Stimulated activated CD8-positive, alpha-beta memory T cell treated with anti-CD3 and anti-CD28 coated beads, Interleukin-7, amount 100 ng/mL, for 1 hour (primary cell): ENCODE data around the gene EXTL2.
"Not testable (repeated sequence)": the region's sequence is repeated elsewhere in the genome, so short reads cannot be mapped to it uniquely, and the experiment has no call there.

Experiments
- DNase-seq, 2 donors: peaks; one replicate each; pipeline ENCODE4 v3.0.0-alpha.2; 2020; ENCODE audit warnings: low read depth in 2 of 2

EXTL2 gene, protein sequence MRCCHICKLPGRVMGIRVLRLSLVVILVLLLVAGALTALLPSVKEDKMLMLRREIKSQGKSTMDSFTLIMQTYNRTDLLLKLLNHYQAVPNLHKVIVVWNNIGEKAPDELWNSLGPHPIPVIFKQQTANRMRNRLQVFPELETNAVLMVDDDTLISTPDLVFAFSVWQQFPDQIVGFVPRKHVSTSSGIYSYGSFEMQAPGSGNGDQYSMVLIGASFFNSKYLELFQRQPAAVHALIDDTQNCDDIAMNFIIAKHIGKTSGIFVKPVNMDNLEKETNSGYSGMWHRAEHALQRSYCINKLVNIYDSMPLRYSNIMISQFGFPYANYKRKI

DNA sequence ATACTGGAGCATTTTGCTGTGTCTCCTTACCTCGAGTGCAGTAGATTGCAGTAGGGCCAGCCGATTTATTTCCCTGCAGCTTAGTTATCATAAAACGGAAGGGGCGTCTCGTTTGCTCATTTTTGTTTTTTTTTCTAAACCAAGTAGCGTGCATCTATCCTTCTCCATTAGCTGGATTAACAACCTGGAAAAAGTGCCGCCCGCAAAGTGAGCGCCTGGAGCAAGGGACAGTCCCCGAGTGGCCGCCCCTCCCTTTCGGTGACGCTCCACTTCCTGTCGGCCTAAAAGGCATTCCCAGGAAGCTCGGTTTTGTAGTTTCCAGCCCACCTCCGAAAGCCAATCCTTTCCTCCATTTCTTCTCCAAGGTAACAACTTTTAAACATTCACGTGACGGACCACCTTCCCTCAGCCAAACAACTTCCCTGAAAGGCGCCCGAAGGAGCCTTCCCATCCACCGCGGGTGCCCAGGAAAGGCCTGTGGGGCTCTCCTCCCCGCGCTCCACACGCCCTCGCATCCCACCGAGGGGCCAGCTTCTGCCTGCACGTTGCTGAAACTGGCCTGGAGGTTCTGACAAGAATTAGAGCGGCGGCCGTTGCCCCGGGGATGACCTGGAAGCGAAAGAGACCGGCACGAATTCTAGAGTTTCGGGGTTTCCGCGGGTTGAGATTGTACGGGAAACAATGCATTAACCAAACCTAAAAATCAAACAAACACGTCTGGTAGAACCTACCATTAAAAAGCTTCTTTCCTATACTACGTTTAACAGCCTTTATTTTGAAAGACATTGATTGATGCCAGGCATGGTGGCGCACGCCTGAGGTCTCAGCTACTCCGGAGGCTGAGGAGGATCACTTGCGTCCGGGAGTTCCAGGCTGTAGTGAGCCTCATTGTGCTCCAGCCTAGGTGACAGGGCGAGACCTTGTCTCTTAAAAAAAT, at the start of gene EXTL2:
Gene EXTL2 (minus strand): TSS at position 240 of the 937 bp plus-strand sequence. CDS start 6,085 bp downstream, outside the sequence.
- DNase-seq = peak; percentile 16 to 24

DNA sequence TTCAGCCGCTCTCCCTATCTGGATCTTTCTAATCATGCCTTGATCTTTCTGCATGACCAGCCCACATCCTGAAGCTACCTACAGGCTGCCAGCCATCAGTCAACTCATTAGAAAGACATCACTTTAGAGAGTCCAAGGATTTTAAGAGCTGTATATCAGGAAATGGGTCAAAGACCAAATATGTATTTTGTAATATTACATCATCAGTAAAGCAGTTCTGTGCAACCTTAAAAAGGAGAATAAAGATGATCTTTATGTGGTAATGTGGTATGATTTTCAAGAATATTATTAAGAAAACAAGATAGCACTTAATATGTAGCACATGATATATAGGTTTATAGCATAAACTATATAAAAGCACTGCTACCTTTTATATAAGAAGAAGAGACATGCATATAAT, 48.9 kb upstream of the EXTL2 start:
- DNase-seq = no peak

DNA sequence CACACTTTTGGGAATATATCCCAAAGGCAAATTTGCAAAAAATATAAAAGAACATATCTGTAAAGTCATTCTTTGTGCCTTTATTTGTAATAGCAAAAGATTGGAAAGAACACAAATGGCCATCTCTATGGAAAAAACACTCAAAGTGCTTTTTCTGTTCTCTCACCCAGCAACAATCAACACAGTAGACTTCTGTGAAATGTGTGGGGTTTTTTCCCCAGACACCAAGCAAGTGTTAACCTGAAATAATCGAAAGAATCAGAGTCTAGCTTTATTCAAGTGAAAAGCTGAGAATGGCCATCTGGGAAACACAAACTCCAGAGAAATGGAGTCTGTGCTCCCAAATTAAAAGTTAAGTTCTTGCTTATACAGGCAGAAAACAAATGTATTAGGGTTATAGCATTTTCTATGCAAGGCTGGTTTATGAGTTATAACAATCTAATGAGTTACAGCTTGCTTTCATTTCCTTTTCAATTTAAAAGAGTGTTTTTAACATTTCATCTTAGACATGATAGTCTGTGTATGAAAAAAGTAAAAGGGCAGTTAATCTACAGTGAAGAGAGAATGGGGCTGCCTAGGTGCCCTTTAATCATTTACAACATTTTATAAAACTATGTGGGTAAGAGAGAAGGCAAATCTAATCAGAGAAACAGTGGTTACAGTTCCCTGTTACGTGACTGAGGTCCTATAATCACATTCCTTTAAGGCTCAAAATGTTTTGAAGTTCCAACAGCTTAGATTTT, 47.8 kb upstream of the EXTL2 start:
- no peak for DNase-seq

DNA sequence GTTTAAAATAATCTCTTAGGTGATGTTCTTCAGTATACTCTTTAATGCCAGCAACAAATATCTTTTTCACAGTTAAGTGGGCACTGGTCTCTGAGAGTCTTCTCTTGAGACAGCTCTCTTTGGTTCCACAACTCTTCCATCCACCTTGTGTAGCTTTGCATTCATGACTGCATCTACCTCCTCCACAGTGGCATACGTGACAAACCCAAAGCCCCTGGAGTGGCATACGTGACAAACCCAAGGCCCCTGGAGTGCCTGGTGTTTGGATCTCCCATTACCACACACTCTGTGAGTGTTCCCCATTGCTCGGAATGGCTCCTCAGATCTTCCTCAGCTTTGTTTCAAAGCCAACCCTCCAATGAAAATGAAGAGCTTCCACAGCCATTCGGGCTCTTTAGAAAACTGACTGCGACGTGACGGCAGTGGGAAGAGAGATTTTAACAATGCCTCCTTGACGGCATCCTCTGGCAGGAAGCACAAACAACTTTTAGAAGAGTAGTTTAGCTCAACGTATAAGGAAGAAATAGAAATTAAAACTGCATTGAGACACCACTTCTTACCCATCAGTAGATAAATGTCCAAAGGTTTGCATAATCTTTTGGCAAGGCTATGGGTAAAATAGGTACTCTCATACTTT, 47.1 kb upstream of the EXTL2 start:
- no peak for DNase-seq

DNA sequence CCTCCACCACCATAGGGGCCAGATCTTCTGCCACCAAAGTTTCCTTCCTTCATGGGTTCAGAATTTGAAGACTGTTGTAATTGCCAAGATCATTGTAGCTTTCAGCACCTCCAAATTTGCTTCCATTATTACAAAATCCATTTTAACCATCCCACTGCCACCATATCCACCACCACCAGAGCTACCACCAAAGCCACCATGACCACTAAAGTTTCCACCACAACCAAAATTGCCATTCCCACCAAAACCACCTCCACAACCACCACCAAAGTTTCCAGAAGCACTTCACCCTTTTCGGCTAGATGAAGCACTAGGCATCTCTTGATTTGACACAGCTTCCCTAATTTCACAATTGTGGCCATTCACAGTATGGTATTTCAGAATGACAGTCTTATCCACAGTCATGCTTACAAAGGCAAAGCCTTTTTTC, 46.5 kb upstream of the EXTL2 start:
- no peak for DNase-seq

DNA sequence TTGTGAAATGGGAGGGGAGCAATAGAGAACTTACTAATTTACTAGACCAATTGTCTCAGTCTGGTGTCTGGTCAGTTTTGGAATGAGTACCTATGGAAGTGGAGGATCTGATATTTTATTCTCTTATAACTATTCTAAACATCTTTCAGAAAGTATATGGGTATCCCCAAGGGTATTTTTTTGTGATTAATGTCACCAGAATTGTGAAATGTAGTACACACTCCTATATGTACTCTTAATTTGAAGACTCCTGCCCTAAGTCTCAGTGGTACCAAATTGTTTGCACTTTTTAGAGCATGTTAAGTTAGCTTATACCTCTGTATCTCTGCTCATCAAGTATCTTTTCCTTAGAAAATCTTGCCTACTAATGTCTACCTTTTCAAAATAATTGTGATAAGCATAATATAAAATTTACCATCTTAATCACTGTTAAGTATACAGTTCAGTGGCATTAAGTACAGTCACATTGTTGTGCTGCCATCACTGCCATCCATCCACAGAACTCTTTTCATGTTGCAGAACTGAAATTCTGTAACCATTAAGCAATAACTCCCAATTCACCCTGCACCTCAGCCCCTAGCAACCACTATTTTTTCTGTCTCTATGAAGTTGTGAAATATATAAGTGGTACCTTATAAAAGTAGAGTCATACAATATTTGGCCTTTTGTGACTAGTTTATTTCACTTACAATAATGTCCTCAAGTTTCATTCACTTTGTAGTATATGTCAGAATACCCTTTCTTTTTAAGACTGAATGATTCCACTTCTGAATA, 41.7 kb upstream of the EXTL2 start:
- no peak for DNase-seq

DNA sequence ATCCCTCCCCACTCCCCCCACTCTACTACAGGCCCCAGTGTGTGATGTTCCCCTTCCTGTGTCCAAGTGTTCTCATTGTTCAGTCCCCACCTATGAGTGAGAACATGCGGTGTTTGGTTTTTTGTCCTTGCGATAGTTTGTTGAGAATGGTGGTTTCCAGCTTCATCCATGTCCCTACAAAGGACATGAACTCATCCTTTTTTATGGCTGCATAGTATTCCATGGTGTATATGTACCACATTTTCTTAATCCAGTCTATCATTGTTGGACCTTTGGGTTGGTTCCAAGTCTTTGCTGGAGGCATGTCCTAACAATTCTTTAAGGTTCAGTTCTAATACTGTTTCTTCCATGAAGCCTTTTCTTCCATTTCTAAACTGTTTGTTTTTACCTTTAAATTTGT, 38.9 kb upstream of the EXTL2 start:
- DNase-seq = not testable (repeated sequence)

DNA sequence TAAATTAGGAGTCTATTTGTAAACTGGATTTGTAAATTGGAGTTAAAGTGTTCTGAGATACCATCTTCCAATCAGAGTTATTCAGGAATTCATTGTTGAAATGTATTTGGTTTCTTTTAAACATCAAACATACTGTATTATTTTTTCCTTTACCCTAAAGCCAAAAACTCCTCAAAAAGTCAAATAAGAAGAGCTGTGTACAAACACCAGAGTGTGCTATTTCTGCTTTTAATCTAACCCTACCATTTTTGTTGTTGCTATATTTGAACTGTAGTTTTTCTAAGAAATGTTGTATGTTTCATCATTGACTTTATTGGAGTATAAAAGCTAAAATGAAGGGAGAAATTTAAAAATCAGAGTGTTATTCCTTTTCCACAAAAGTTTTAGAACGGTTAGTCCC, 37.1 kb upstream of the EXTL2 start:
- no peak for DNase-seq

DNA sequence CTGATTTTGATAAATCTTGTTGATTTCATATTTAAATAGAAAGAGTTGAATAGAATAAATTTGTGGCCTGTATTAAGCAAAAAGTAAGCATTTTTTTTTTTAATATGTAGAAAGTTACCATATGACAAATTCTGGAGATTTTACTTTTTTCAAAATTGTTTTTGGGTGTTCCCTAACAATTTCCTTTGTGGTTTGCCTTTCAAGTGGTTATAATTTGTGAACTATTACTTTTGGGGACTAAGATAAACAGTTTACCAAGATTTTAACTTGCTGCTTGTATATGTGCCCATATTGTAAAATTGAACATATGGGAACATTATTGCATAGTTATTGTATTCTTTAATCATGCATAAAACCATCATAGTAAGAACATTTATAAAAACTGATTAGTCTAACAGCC, 35.9 kb upstream of the EXTL2 start:
- DNase-seq = no peak

DNA sequence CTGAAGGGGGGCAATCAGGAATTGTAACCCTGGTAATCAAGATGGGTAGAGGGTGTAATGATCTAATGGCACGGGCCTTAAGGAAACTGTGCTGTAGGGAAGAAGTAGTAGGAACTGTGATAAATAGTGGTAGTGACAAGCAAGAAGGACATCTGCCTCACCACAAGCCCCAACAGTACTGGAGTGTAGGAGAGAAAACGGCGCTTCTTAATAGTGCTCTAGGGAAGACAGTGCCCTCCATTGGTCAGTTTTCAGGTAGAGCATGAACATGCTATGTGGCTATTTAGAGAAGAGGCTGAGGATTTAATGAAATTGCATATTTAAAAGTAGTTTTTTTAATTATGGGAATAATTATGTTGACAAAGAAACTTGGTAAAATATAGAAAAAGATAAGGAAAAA, 33.5 kb upstream of the EXTL2 start:
- no peak for DNase-seq

DNA sequence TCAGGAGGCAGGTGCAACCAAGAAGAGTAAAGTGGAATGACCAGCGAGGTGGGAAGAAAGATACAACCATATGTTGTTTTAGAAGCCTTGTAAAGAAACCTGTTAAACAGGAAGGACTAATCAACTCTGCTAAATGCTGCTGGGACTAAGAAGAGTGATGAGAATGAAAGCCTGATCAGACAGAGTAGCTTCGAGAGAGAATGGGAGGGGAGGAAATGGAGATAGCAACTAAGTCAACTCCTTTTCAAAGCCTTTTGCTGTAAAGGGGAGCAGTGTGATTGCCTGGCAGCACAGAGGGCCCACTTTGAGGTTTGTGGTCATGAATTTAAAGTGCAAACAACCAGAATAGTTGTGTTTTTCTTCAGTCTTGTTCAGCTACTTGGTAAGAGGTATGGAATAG, 32.6 kb upstream of the EXTL2 start:
- DNase-seq = no peak

DNA sequence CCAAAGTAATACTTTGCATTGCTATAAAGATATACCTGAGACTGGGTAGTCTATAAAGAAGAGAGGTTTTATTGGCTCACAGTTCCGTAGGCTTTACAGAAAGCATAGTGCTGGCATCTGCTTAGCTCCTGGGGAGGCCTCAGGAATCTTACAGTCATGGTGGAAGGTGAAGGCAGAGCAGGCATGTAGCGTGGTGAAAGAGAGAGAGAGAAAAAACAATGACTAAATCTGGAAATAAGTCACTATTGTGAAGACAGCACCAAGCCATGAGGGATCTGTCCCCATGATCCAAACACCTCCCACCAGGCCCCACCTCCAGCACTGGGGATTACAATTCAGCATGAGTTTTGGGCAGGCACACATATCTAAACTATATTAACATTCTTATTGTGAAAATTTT, 31.6 kb upstream of the EXTL2 start:
- DNase-seq = no peak

DNA sequence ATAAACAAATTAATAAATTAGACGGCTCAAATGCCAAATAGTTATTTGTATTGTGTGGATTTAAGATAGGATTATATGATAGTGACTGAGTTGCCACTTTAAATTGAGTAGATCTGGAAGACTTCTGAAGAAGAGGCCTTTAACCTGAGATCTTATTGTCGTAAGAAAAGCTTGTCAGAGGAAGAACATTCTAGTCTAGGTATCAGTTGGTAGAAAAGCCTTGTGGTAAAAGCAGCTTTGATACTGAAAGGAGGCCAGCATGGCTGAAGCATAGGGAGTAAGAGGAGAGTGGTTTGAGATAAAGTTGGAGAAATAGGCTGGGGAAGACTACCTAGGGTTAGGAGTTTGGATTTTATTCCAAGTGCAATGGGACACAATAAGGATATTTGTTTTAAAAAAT, 30.3 kb upstream of the EXTL2 start:
- no peak for DNase-seq

DNA sequence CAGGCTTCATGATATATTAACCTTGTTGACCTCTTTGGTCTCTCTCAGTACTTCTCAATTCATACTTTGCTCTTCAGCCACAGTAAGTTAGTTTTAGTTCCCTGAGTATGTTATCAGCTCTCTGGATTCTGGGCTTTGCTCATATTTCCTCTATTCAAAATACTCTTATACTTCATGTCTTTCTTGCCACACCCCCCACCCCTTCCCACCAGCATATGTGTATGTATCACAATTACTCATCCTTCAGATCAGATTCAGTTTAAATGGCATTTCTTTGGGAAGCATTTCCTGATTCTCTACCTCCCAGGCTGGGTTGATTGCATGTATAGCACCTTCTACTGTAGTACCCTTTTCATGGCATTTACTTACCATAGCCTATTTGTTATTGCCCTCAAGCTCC, 29.6 kb upstream of the EXTL2 start:
- DNase-seq = no peak

DNA sequence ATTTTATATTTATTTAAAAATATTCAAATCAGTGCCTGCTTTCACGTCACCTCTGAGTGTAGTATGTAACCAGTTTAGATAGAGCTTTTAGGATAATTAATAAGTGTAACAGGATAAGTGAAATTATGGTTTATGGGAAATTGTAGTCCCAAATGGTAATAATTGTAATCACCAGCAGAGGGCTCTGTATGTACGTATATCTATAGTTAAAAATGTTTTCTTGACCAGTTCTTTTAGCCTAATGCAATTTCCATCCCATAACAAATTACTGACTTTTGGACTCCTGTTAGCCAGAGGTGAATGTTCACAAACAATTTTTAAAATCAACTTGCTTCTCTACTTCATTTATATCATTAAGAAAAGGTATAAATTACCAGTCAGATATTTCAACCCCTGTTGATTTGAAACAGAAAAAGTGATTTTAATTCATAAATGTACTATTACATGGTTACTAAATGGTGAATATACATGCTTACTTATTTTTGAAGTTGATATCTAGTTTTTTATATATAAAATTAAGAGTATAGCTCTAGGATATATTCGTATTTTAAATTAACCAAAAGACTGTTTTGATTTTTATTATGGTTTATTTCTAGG, 26.6 kb upstream of the EXTL2 start:
- no peak for DNase-seq

DNA sequence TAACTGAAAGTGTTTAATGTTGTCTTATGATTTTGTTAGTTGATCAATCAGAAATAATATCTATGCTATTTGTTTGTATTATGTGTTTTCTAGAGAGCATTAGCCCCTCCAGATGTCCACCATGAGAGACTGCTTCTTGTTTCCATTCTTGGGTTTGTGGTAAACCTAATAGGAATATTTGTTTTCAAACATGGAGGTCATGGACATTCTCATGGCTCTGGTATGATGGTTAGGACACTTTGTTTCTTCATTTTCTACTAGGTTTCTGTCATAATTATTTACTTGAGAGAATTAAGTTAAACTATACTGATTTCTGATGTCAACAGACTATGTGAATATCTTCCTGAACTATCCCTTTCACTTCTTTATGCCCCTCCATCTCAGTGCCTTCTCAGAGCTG, 17.4 kb upstream of the EXTL2 start:
- no peak for DNase-seq

DNA sequence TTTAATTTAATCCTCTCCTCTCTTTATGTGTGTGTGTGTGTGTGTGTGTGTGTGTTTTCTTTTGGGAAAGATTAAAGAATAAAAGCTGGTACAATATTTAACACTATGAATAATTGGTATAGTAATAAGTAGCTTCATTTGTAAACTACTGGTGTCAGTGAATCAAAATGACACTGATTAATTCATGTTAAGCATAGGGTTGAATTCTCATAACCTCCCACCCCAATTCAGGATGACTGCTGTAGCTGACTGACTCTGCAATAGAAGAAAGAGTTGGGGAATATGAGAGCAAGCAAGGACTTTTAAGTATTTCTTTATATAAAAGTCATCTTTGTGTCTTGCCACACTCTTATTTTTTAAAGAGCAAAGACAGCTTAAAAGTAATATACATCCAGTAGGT, 14.4 kb upstream of the EXTL2 start:
- no peak for DNase-seq

DNA sequence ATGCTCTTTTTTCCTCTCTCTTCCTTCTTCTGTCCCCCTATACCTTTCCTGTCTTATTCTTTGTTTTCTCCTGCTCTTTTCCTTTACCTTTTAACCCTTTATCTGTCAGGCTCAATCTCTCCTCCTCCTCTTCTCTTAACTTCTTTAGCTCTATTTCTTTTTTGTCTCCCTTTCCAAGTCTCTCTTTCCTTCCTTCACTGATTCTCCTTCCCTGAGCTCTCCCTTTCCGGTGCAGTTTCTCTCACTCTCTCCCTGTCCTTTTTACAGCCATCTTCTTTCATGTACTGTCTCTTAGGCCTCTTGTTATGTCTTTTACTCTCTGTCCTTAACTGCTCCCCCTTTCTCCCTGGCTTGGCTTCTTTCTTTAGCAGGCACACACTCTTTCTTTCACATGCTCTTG, 13.2 kb upstream of the EXTL2 start:
- no peak for DNase-seq

DNA sequence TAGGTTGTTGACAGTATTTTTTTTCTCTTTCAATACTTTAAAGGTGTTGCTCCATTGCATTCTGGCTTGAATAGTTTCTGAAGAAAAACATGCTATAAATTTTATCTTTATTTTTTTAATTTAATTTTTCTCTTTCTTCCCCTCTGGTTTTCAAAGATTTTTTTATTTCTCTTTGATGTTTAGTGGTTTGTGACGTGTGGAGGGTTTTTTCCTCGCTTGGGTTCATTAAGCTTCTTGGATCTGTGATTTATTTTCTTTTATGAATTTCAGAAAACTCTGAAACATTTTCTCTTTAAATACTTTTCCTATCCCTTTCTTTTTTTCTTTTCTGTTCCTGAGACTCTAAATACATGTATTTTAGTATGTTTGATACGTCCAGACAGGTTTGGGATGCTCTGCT, 10.5 kb upstream of the EXTL2 start:
- DNase-seq = no peak

DNA sequence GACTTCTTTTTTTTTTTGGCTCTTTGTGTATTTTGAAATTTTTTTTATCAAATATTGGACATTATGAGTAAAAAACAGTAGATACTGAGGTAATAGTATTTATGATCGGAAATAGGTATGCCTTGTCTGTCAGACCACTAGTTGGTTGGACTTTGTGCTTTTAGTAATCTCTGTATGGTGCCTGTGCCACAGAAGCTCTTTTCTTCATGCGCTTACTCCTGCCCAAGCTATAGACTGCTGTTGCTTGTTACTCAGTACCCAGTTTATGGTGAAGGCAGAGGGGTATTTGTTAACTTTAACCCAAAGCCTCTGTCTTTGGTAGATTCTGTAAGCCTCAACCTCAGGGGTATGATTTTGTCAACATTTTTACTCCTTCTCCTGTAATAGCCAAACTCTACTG, 9.9 kb upstream of the EXTL2 start:
- DNase-seq = no peak

DNA sequence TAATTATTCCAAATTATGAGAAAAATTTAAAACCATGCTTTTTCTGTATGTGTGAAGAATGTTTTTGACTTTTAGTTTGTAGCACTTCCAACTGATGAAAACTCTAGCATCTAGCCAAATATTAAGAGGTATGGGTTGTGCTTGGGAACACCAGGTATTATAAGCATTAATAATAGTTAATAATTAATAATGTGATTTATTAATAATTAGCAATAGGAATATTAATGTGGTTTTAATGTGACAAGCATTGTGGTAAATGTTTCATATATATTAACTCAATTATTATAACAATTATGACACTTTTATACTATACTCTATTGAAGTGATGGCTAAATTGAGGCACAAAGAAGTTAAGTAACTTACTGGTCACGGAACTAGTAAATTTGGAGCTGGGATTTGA, 9.1 kb upstream of the EXTL2 start:
- DNase-seq = no peak
